H1 (cell line): Measurements from ENCODE around the gene CHI3L1.

Experiments used
- CHD1 ChIP-seq: IDR thresholded peaks from 2 replicates; pipeline ENCODE4 v1.6.1; 2012; ENCODE audit warnings: low read depth, low read length, improper control_type of control experiment
- HDAC6 ChIP-seq: IDR thresholded peaks from one replicate; pipeline ENCODE4 v1.7.1; 2012; ENCODE audit warnings: low read depth, mild to moderate bottlenecking, inconsistent platforms, low read length, moderate library complexity
- JUND ChIP-seq: IDR thresholded peaks from 2 replicates; pipeline ENCODE4 v1.6.1; 2011; ENCODE audit warnings: mild to moderate bottlenecking, improper control_type of control experiment, low read length
- POLR2A ChIP-seq, 2 experiments: IDR thresholded peaks; 1 replicate in 1 of 2; 2 replicates in 1 of 2; pipeline ENCODE4 v1.6.1; 2011; ENCODE audit warnings: low read depth in 2 of 2, low read length in 2 of 2, mild to moderate bottlenecking in 2 of 2; ENCODE audit errors: control extremely low read depth in 1 of 2
- POLR2AphosphoS5 ChIP-seq: IDR thresholded peaks from 2 replicates; pipeline ENCODE4 v1.6.1; 2011; ENCODE audit warnings: low read depth, low read length
- RBBP5 ChIP-seq: IDR thresholded peaks from 2 replicates; pipeline ENCODE4 v1.7.1; 2012; ENCODE audit warnings: low read depth, mild to moderate bottlenecking, inconsistent platforms, low read length, moderate library complexity, borderline replicate concordance
- TAF1 ChIP-seq: IDR thresholded peaks from 2 replicates; pipeline ENCODE4 v1.6.1; 2011; ENCODE audit warnings: mild to moderate bottlenecking, low read depth, low read length
- ZNF274 ChIP-seq: IDR thresholded peaks from 2 replicates; pipeline ENCODE4 v1.7.0; 2012; ENCODE audit warnings: low read length, borderline replicate concordance; ENCODE audit errors: extremely low read depth
- TF ChIP-seq, protein P1 (sequence below), 3 experiments: IDR thresholded peaks; 1 replicate in 2 of 3; 2 replicates in 1 of 3; pipeline versions ENCODE4 v1.5.1 to v1.6.1; 2011; ENCODE audit warnings: low read length in 3 of 3, mild to moderate bottlenecking in 3 of 3, inconsistent platforms in 2 of 3, low read depth in 1 of 3, moderate library complexity in 1 of 3; ENCODE audit not compliant: insufficient read depth in 1 of 3; ENCODE audit errors: control extremely low read depth in 1 of 3
- TF ChIP-seq, protein P2 (sequence below): IDR thresholded peaks from 2 replicates; pipeline ENCODE4 v1.6.1; 2012; ENCODE audit warnings: inconsistent platforms
- TF ChIP-seq, protein P3 (sequence below): IDR thresholded peaks from 2 replicates; pipeline ENCODE4 v1.6.1; 2011; ENCODE audit warnings: low read length, improper control_type of control experiment

DNA sequence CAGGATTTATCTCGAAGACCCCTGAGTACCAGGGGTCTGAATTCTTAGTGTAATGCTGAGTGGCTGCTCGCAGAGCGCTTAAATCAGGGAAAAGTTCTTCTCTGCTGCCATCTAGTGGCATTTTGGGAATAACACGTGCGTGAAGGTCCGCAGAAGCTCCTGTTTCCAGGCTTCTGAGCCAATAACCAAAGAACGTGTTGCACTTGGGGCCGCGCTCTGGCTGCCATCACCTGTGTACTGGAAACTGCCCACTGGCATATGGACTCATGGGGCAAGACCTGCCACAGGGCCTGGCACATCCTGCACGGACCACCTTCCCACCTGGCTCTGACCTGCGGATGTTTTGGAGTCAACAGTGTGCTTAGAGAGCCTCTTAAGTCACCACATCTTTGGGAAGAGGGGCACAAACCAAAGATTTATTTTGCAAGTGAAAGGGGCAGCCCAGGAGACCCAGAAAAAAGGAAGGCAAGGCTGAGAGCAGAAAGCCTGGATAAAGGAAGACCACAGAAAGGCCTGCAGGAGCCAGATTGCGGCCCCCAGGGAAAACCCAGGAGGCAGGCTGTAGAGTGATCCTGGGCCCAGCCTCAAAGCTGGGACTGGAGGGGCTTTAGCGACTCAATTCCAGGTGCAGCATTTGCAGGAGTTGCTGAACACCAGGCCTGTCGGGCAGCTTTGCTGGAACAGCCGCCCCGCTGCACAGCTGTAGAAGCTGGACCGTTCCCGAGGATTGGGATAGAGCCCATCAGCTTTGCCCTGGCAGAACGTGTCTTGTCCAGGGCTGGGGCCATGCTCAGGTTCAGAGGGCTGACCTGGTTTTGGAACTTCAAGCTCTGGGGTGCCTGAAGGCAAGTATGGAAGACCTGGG, 30.0 kb upstream of the CHI3L1 start:
- TF ChIP-seq POLR2AphosphoS5 = no peak
- TF ChIP-seq, protein P1, sequence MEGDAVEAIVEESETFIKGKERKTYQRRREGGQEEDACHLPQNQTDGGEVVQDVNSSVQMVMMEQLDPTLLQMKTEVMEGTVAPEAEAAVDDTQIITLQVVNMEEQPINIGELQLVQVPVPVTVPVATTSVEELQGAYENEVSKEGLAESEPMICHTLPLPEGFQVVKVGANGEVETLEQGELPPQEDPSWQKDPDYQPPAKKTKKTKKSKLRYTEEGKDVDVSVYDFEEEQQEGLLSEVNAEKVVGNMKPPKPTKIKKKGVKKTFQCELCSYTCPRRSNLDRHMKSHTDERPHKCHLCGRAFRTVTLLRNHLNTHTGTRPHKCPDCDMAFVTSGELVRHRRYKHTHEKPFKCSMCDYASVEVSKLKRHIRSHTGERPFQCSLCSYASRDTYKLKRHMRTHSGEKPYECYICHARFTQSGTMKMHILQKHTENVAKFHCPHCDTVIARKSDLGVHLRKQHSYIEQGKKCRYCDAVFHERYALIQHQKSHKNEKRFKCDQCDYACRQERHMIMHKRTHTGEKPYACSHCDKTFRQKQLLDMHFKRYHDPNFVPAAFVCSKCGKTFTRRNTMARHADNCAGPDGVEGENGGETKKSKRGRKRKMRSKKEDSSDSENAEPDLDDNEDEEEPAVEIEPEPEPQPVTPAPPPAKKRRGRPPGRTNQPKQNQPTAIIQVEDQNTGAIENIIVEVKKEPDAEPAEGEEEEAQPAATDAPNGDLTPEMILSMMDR (IDR thresholded peaks at IDR 0.05; ENCODE audit: control extremely low read depth in 1 of 3, insufficient read depth in 1 of 3, low read depth in 1 of 3, low read length in 3 of 3) = peak; percentile 29 to 85 (median 78)
- TF ChIP-seq TAF1 = no peak
- no peak for TF ChIP-seq HDAC6
- TF ChIP-seq JUND = no peak
- TF ChIP-seq POLR2A (IDR thresholded peaks at IDR 0.05; ENCODE audit: control extremely low read depth in 1 of 2, low read depth in 2 of 2, low read length in 2 of 2) = no peak
- TF ChIP-seq, protein P2, sequence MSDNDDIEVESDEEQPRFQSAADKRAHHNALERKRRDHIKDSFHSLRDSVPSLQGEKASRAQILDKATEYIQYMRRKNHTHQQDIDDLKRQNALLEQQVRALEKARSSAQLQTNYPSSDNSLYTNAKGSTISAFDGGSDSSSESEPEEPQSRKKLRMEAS = peak; percentile 84
- no peak for TF ChIP-seq ZNF274
- TF ChIP-seq, protein P3, sequence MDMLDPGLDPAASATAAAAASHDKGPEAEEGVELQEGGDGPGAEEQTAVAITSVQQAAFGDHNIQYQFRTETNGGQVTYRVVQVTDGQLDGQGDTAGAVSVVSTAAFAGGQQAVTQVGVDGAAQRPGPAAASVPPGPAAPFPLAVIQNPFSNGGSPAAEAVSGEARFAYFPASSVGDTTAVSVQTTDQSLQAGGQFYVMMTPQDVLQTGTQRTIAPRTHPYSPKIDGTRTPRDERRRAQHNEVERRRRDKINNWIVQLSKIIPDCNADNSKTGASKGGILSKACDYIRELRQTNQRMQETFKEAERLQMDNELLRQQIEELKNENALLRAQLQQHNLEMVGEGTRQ = no peak
- TF ChIP-seq CHD1 = no peak
- TF ChIP-seq RBBP5 = no peak
